Activated naive CD8-positive, alpha-beta T cell treated with anti-CD3 and anti-CD28 coated beads, Interleukin-2, amount 10 ng/mL, durations not matched to agents 7 days and 5 days (primary cell): ENCODE data around the gene CCDC70. TPM values are rescaled to one million over a fixed set of nuclear protein-coding genes. Genes with fewer than 3 reads are reported as not detected.
A peak's percentile ranks its signal among the peaks of the same experiment; 100 is the strongest.

Experiments
- ATAC-seq: fragments of 150-1000 bp; cut with Tn5 transposase; one replicate; pipeline ENCODE4 v1.10.0; 2021; ENCODE audit warnings: low read depth, moderate library complexity
- POLR2A ChIA-PET: fragments of 350-600 bp; sonication (Branson Sonifier 250); formaldehyde crosslinking; loops from one replicate; lab custom pipeline; 2021; ENCODE audit warnings: antibody characterized with exemption; lab: Charles Lee
- DNase-seq: peaks from one replicate; pipeline ENCODE4 v3.0.0; 2021
- H3K27ac Mint-ChIP-seq: one replicate; pipeline ENCODE4 v1.8.0; 2022; ENCODE audit warnings: mild to moderate bottlenecking, mixed read lengths
- H3K27me3 Mint-ChIP-seq: one replicate; pipeline ENCODE4 v1.8.0; 2022; ENCODE audit warnings: mild to moderate bottlenecking, moderate library complexity, mixed read lengths
- H3K36me3 Mint-ChIP-seq: one replicate; pipeline ENCODE4 v1.8.0; 2021; ENCODE audit warnings: mild to moderate bottlenecking, mixed read lengths
- H3K4me1 Mint-ChIP-seq: one replicate; pipeline ENCODE4 v1.8.0; 2021; ENCODE audit warnings: mixed read lengths
- H3K4me3 Mint-ChIP-seq: one replicate; pipeline ENCODE4 v1.8.0; 2022; ENCODE audit warnings: mild to moderate bottlenecking, moderate library complexity, mixed read lengths
- H3K9me3 Mint-ChIP-seq: one replicate; pipeline ENCODE4 v1.8.0; 2021; ENCODE audit warnings: mixed read lengths
- total RNA-seq, 2 experiments: library from RNA; stranded (reverse); gene quantifications; one replicate each; pipeline ENCODE4 v1.2.3, GENCODE V29; 2021

CCDC70 gene
- total RNA-seq, 2 experiments from 2014 or later = not detected

GRCh38 chr13:51833980-51834379 lies 27.8 kb upstream of the CCDC70 start:
- no peaks in the 10 kb centered on the region for H3K27me3 Mint-ChIP-seq
- peaks cover 48% of the 10 kb centered on the region for H3K4me1 Mint-ChIP-seq
- POLR2A ChIA-PET = interaction anchor here (0.8 to 1.0 kb wide), 2 partner anchors 8 to 18 kb away, joined by 4 to 6 read pairs; no protein-coding TSS in a partner anchor
- no peaks in the 10 kb centered on the region for H3K36me3 Mint-ChIP-seq
- H3K27ac Mint-ChIP-seq = peak overlapping the region; percentile 49
- H3K9me3 Mint-ChIP-seq = no peaks in the 10 kb centered on the region
- ATAC-seq (no peak), DNase-seq (no peak)
- H3K4me3 Mint-ChIP-seq = no peak overlapping the region

- Mint-ChIP-seq H3K27ac (peak overlapping the region; percentile 28), H3K36me3 (no peaks in the 10 kb centered on the region), H3K9me3 (no peaks in the 10 kb centered on the region), H3K4me3 (no peak overlapping the region), H3K27me3 (no peaks in the 10 kb centered on the region), H3K4me1 (peaks cover 47% of the 10 kb centered on the region)
- DNase-seq (no peak), ATAC-seq (no peak)
- POLR2A ChIA-PET = interaction anchor here (0.8 to 1.0 kb wide), 2 partner anchors 9 to 19 kb away, joined by 4 to 6 read pairs; no protein-coding TSS in a partner anchor
Measured at GRCh38 chr13:51834581-51835171, 27.1 kb upstream of the CCDC70 start.

GRCh38 chr13:51837016-51837415 lies 24.8 kb upstream of the CCDC70 start:
- H3K27ac Mint-ChIP-seq = peak overlapping the region; percentile 21
- no peaks in the 10 kb centered on the region for H3K9me3 Mint-ChIP-seq
- no peaks in the 10 kb centered on the region for H3K36me3 Mint-ChIP-seq
- ATAC-seq = no peak
- H3K27me3 Mint-ChIP-seq = no peaks in the 10 kb centered on the region
- POLR2A ChIA-PET = interaction anchor here (1.0 kb wide), 1 partner anchor 384 kb away, joined by 3 read pairs; the partner anchor contains the start of gene INTS6
- H3K4me3 Mint-ChIP-seq = peak overlapping the region; percentile 8
- DNase-seq = no peak
- peaks cover 40% of the 10 kb centered on the region for H3K4me1 Mint-ChIP-seq

GRCh38 chr13:51838240-51838846 lies 23.4 kb upstream of the CCDC70 start:
- Mint-ChIP-seq H3K27ac (no peak overlapping the region), H3K4me1 (peaks cover 29% of the 10 kb centered on the region), H3K36me3 (no peaks in the 10 kb centered on the region), H3K27me3 (peaks cover 4% of the 10 kb centered on the region), H3K9me3 (no peaks in the 10 kb centered on the region), H3K4me3 (no peak overlapping the region)
- DNase-seq = no peak
- ATAC-seq = no peak
- POLR2A ChIA-PET = interaction anchor here (0.6 kb wide), 1 partner anchor 607 kb away, joined by 4 read pairs; no protein-coding TSS in a partner anchor

- peaks cover 11% of the 10 kb centered on the region for H3K27me3 Mint-ChIP-seq
- no peaks in the 10 kb centered on the region for H3K9me3 Mint-ChIP-seq
- POLR2A ChIA-PET = no interaction called here
- DNase-seq = no peak
- H3K4me3 Mint-ChIP-seq = no peak overlapping the region
- no peak for ATAC-seq
- H3K36me3 Mint-ChIP-seq = no peaks in the 10 kb centered on the region
- no peak overlapping the region for H3K27ac Mint-ChIP-seq
- peaks cover 23% of the 10 kb centered on the region for H3K4me1 Mint-ChIP-seq
Measured at GRCh38 chr13:51839711-51840540, 21.8 kb upstream of the CCDC70 start.

- Mint-ChIP-seq H3K9me3 (no peaks in the 10 kb centered on the region), H3K4me1 (peaks cover 28% of the 10 kb centered on the region), H3K27me3 (peaks cover 11% of the 10 kb centered on the region), H3K36me3 (no peaks in the 10 kb centered on the region), H3K27ac (no peak overlapping the region), H3K4me3 (no peak overlapping the region)
- DNase-seq = no peak
- POLR2A ChIA-PET = no interaction called here
- ATAC-seq = no peak
Measured at GRCh38 chr13:51840917-51841316, 20.9 kb upstream of the CCDC70 start.

GRCh38 chr13:51841732-51842131 lies 20.0 kb upstream of the CCDC70 start:
- Mint-ChIP-seq H3K4me3 (no peak overlapping the region), H3K9me3 (no peaks in the 10 kb centered on the region), H3K27ac (no peak overlapping the region), H3K27me3 (peaks cover 11% of the 10 kb centered on the region), H3K36me3 (no peaks in the 10 kb centered on the region), H3K4me1 (peaks cover 23% of the 10 kb centered on the region)
- DNase-seq = no peak
- POLR2A ChIA-PET = no interaction called here
- ATAC-seq = no peak

- H3K4me3 Mint-ChIP-seq = no peak overlapping the region
- ATAC-seq (no peak), DNase-seq (no peak)
- H3K36me3 Mint-ChIP-seq = no peaks in the 10 kb centered on the region
- H3K27me3 Mint-ChIP-seq = peaks cover 11% of the 10 kb centered on the region
- H3K9me3 Mint-ChIP-seq = no peaks in the 10 kb centered on the region
- POLR2A ChIA-PET = no interaction called here
- peaks cover 10% of the 10 kb centered on the region for H3K4me1 Mint-ChIP-seq
- H3K27ac Mint-ChIP-seq = no peak overlapping the region
Measured at GRCh38 chr13:51843529-51843928, 18.2 kb upstream of the CCDC70 start.

GRCh38 chr13:51844862-51845573 lies 16.8 kb upstream of the CCDC70 start, which contains the start of gene TMEM272:
Gene TMEM272, minus strand, starts transcription at chr13:51845177. Its CDS starts 6,647 bp downstream, at chr13:51838530.
- DNase-seq = peak; percentile 72
- peak within 1 kb of the TSS; percentile 77 for H3K4me3 Mint-ChIP-seq
- no peak within 1 kb of the TSS for H3K27ac Mint-ChIP-seq
- H3K4me1 Mint-ChIP-seq = peaks cover 12% of the 10 kb centered on the region
- no peaks in the 10 kb centered on the region for H3K9me3 Mint-ChIP-seq
- peak; percentile 44 for ATAC-seq
- POLR2A ChIA-PET = no interaction called here
- H3K36me3 Mint-ChIP-seq = no peaks in the 10 kb centered on the region
- H3K27me3 Mint-ChIP-seq = peaks cover 11% of the 10 kb centered on the region

- Mint-ChIP-seq H3K27ac (no peak overlapping the region), H3K36me3 (no peaks in the 10 kb centered on the region), H3K4me3 (peak overlapping the region; percentile 77), H3K27me3 (peaks cover 11% of the 10 kb centered on the region), H3K4me1 (peaks cover 12% of the 10 kb centered on the region), H3K9me3 (no peaks in the 10 kb centered on the region)
- POLR2A ChIA-PET = no interaction called here
- ATAC-seq (no peak), DNase-seq (no peak)
Measured at GRCh38 chr13:51845574-51846318, 16.0 kb upstream of the CCDC70 start.

- POLR2A ChIA-PET = no interaction called here
- H3K4me3 Mint-ChIP-seq = no peak overlapping the region
- no peak for ATAC-seq
Measured at GRCh38 chr13:51846756-51847155, 15.0 kb upstream of the CCDC70 start.

GRCh38 chr13:51848674-51849073 lies 13.1 kb upstream of the CCDC70 start:
- H3K4me1 Mint-ChIP-seq = peaks cover 12% of the 10 kb centered on the region
- no peaks in the 10 kb centered on the region for H3K36me3 Mint-ChIP-seq
- H3K4me3 Mint-ChIP-seq = no peak overlapping the region
- peaks cover 8% of the 10 kb centered on the region for H3K27me3 Mint-ChIP-seq
- H3K27ac Mint-ChIP-seq = no peak overlapping the region
- ATAC-seq (no peak), DNase-seq (no peak)
- no peaks in the 10 kb centered on the region for H3K9me3 Mint-ChIP-seq
- POLR2A ChIA-PET = no interaction called here

More at GRCh38 chr13:51846756-51847155, 15.0 kb upstream of the CCDC70 start:
- Mint-ChIP-seq H3K9me3 (no peaks in the 10 kb centered on the region), H3K27ac (no peak overlapping the region), H3K36me3 (no peaks in the 10 kb centered on the region), H3K4me1 (peaks cover 12% of the 10 kb centered on the region), H3K27me3 (peaks cover 15% of the 10 kb centered on the region)
- DNase-seq = no peak
